ACHN (cell line): ENCODE measurements around the gene RCSD1.

ENCODE experiments used
- DNase-seq: peaks from one replicate; pipeline ENCODE4 v3.0.0-alpha.2; 2015
- in situ Hi-C: cut with HindIII; loops from 2 replicates; pipeline ENCODE4 v1.10.0; 2017; ENCODE audit warnings: low sequenced_read_pairs, low pct_ligation_motif_present, low pct_unique_long_range_greater_than_20kb

Gene RCSD1

DNA sequence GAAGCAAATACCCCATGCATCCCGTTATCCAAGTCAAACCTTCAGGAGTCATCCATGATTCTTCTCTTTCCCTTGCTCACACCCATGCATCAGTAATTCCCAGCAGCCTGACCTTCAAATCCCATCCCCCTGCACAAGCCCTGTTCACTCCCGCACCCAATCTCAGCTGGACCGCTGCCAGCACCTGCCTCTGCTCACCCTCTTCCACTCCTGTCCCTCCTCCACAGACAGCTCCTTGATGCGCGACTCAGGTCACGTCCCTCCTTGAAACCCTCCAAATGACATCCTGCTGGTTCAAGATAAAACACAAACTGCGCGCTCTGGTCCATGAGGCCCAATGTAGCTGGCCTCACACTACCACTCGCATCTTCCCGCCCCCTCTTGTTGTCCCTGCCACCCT is 48.4 kb downstream of the RCSD1 start:
- no peak for DNase-seq
- in situ Hi-C loops = no loop called here

DNA sequence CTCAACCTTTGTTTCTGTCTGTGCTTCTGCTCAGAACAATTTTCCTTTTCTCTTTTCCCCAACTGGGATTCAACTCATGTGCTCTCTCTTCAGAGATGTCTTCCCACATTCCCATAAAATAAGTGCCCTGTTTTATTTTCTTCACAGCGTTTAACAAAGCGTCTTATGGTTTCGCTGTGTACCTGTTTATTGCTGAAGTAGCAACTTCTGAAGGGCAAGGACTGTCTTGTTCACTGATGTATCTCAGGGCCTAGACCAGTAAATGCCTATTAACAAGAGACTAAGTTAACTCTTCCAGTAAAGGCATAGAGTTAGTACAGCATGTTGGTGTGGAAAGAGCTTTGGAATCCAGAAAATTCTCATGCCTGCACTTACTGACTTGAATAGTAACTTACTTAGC is 48.8 kb downstream of the RCSD1 start:
- in situ Hi-C loops = no loop called here
- no peak for DNase-seq

DNA sequence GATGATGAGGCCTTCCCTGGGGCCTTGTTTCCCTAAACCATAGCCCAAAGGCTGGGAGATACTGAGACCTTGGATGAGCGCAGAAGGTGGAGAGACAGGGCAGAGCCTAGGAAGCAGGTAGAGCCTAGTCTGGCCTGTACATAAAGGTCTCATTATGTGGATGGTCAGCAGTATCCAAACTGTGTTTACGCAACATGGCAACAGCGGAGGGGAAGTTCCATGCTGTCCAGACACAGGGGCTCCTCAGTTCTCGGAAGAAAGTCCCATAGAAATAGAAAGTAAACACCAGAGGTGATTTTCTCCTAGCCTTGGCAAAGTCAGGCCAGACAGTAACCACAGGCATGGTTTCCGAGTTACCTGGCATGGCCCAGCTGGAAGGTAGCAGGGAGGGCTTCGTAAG is 49.7 kb downstream of the RCSD1 start:
- in situ Hi-C loops = no loop called here
- no peak for DNase-seq

DNA sequence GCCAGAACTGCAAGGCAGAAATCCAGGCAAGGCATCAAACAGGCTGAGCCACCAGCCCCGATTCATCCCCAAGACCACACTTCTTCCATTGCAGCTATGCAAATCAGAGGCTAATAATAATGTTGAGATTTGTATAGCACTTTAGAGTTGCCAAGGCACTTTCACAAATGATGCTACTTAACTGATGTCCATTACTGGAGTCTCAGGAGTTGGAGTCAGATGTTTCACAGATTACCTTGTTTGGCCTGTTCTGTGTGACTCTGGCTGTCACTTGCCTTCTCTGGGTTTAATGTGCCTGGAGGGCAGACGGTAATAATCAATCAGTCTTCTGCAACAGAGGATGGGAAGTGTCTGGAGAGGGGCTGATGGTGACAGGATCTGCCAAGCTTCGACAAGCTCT is 51.0 kb downstream of the RCSD1 start:
- in situ Hi-C loops = no loop called here
- DNase-seq = no peak

DNA sequence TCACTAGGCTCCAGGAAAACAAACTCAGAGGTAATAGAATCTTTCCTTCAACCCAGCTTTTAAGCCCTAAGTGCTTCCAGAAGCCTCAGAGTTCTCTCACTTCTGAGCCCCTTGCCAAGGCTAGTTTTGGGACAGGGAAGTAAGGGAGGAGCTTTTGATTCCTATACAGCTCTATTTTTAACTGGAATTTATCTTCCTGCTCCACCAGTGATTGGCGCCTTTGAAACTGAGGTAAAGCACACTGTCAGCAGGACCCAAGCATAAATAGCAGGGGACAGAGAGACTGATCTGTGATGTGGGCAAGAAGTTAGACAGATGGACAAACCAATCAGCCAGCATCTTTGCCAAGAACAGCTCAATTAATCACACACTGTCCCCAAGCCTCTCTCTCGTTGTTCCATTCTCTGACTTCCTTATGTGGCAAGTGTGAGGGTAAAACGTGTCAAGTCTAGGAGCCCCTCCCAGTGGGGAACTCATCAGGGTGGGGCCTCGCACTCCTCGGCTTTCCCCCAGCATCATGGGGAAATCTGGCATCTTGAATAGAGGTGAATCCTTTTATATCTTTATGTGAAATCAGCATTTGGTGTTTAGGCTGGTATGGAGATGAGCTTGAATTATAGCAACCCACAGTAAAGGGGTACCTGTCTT is 51.5 kb downstream of the RCSD1 start:
- DNase-seq = no peak
- in situ Hi-C loops = no loop called here

DNA sequence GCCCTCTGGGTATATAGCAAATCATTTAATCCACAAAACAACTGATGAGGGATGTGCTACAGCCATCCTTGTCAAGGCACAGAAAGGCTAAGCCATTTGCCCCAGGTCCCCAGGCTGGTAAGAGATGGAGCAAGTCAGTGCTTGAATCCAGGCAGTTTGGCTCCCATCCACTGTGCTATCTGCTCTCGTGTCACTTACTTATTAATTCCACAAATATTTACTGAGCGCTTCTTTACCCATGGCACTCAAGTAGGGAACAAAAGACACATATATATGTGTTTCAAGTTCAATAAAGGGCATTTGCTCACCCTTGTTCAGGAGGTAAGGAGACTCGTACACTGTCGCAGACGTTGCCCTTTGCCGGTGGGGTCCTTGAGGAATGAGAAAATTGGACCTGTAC is 53.2 kb downstream of the RCSD1 start:
- no peak for DNase-seq
- in situ Hi-C loops = no loop called here

DNA sequence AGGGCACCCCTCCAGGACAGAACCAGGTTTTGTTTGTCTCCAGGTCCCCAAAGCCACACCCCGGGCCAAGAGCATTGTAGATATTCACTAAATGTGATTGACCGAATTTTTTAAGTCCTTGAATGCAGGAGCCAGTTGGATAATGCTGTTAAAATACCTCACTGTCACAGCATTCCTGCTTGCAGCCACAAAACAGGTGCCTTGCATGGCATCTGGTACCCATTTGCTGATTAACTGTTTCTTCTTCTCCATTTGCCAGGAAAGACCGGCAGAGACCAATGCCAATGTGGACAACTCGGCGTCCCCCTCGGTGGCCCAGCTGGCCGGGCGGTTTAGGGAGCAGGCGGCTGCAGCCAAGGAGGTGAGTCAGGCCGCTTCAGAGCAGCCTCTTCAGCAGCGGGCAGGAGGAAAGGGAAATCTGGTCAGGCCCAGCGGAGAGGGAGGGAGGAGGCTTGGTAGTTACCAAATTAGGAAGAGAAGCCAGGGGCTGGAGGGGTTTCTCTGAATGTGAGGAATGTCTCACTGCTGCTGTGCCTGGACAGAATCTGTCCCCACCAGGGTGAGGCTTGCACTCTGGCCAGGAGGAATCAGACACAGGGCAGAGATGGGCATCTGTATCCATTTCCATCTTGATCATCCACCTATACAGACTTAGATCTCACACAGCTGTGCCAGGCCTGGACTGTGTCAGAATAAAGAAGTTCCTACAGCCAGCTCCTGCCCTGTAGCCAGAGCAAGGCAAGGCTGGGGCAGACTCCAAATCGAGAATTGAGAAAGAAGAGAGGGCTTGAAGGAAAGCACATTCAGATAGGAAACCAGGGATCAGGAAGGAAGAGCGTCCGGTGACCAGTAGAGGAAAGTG is 53.8 kb downstream of the RCSD1 start:
- in situ Hi-C loops = no loop called here
- DNase-seq = no peak

DNA sequence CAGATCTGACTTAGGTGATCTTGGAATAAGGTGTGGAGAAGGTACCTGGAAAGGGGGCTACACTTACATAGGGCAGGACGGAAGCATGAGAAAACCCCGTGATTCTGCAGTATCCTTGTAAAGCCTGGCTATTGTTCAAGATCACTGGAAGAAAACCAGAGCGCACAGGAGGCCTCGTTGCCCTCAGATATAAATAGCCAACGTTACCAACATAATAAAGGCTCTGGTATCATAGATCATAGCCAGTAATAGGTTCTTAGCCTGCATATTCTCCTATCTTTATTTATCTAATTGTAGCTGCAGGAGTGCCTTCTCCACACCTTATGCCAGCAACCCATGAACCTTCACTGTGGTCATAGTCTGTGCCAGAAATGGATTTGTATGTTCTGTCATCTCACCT is 55.8 kb downstream of the RCSD1 start:
- DNase-seq = no peak
- in situ Hi-C loops = no loop called here

DNA sequence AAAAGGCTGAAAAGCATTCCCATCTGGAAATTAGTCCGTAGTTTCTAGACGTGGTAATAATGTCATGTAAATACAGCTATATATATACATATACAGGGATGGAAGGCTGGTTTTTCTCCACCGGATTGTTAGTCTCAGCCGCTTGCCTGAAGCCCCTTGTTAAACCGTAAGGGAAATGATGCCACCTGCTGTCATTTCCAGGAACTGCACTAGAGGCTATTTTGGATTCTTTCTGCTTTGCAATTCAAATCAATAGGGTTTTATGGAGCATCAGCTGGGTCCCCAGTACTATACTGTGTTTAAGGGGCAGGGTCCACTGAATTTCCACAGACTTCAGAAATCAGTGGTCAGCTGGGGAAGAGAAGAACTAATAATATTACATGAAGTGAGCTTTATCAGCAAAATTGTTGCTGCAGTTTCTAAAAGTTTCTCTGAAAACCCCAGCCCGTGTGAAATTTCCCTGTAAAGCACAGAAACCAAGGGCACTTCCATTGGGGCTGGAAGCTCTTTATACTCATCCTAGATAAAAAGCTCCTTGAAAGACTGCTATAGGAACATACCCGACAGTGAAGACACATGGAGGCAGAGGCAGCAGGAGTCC is 58.0 kb downstream of the RCSD1 start:
- DNase-seq = peak; percentile 76
- in situ Hi-C loops = no loop called here

DNA sequence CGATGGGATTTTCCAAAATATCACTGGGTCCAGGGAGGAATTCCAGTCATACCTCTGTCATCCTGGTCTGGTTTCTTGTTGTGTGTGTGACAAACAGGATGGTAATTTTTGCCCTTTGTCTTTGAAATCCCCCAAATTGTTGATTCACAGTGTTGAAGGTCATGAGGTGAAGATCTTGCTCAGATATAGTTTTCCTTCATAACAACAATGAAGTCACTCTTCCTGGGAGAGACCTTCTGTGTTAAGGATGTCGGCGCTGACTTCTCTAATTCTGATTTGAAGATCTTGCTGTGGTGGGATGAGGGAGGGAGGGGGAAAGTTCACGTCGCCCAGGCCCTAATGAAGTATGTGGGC is 59.5 kb downstream of the RCSD1 start:
- no peak for DNase-seq
- in situ Hi-C loops = no loop called here

DNA sequence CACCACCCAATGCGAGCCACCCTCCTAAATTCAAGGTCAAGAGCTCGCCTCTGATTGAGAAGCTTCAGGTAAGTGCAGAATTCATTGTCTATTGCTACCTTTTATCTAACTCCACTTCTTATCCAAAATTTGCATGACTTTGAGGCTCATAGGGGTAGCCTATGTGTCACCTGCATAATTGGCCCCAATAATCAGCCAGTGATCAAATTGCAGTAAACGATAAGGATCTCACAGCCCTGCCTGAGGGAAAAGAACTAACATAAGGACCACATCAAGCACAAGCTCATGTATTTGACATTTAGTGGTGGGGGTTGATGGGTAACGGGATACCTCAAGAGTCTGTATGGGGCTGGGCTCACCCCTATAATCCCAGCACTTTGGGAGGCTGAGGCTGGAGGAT is 60.0 kb downstream of the RCSD1 start:
- in situ Hi-C loops = no loop called here
- DNase-seq = no peak

DNA sequence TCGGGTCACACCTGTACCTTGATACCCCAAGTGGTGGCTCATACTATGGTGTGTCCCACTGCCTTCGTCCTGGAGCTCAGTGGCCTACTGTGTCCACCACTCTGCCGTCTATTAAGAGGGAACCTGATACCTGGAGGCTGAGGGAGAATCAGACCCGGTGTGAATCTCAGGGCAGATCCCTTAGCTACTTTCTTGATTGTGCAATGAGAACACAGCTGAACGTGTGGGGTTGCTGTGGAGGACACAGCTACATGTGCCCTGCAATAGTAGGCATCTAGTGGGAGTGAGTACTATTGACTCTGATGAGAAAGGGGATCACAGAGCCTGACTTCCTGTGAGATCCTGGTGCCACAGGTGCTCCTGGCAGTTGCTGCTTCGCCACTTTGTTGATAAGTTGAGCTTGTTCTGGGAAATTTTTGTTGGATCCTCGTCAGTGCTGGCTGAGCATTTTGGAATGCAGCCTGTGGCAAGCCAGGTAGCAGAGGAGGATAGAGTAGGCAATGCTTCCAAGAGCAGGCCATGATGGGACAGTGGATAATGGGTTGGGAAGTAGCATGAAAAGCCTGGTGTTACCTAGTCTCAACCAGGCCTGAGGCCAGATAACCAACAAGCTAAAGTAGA is 63.5 kb downstream of the RCSD1 start:
- no peak for DNase-seq
- in situ Hi-C loops = no loop called here

DNA sequence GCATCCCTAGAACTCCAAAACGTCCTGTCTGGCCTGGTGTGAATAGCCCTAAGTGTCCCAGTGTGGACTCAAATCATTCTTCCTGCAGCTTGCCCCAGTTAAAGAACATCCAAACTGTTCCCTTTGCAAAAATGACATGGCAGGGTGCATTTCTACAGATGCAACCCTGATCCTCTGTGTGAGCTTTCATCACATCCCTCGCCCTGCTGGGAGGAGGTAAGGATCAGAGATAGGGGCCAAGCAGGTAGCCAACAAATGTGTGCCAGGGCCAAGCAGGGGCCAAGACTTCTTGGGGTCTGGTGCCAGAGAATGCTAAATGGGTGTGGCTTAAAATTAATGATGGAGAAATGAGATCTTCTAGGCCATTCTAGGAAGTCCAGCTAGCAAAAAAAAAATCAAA is 64.7 kb downstream of the RCSD1 start:
- in situ Hi-C loops = no loop called here
- DNase-seq = no peak

DNA sequence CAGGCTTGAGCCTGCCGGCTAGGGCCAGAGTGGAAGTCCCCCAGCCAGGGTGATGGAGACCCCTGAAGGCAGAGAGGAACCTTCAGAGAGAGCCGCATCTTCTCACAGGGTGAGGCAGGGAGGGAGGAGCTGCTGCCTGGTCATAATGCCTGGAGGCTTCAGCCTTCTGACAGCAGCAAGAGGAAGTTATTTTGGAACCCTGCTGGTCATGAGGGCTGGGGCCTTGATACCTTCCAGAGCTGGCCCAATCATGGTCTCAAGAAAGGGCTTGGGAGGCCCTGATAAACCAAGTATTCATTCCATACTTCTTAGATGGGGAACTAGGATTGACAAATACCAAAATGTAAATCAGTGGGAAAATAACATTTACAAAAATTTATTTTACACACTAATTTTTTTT is 65.1 kb downstream of the RCSD1 start:
- no peak for DNase-seq
- in situ Hi-C loops = no loop called here

DNA sequence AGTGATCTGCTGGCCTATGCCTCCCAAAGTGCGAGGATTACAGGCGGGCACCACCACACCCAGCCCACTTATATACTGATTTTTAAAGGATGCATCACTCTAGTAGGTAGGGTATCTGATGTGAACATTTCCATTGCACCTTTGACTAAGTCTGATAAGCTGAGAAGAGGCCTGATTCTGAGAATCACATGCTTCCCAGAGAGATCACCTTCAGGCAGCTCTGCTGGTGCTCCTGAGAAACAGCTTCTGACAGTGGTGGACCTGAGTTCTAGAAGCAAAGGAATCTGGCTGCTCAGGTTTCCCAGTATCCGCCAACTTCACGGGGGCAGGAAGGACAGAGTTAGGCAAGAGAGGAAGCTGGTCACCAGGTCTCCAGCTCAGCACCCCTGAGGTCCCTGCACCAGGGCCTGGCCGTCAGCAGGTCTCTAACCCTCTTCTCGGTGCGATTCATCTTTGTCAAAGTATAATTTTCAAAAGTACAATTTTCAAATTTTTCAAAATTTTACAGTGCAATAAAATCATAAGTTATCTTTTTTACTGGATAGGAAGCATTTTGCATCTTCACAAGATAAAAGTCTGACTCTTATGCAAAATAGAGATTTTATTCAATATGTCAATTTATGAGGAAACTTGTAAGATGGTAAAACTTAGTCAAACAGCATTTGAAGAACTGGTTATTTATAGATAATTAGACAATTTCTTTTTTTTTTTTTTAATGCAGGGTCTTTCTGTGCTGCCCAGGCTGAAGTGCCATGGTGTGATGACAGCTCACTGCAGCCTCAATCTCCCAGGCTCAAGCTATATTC is 65.9 kb downstream of the RCSD1 start:
- in situ Hi-C loops = no loop called here

DNA sequence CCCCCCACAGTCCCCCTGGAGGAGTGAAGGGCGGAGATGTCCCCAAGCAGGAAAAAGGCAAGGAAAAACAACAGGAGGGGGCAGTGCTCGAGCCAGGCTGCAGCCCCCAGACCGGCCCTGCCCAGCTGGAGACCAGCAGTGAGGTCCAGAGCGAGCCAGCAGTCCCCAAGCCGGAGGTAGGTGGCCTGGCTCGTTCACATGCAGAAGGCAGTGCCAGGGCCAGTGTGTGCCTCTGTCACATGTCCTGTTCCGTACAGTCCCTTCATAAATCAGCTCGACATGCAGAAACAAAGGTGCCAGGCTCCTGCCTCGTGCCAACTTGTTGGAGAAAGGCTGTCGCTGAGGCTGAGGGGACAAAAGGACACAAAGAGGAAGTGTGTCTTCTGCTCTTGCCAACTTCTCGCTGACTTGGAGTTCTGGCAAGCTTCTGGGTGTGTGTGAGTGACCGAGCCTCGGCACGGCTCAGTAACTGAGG is 67.7 kb downstream of the RCSD1 start:
- in situ Hi-C loops = no loop called here
- DNase-seq = no peak

More for the DNA sequence above, 65.9 kb downstream of the RCSD1 start:
- no peak for DNase-seq

DNA sequence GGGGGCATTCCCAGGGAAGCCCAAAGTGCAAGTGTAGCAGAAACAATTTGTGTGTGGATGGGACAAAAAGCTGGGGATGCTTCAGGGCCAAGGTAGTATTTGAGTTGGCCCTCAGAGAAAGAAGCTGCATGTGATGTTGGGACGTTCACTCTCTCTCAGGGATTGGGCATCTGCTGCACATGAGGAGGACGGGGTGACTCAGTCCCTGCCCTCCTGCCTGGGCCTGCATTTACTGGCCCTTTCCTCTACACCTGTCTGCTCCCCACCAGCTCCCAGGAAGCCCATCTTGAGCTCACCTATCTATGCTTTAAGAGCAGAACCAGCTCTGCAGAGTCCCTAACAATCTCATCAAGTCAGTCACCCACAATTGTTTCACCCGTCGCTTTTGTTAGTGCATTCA is 68.3 kb downstream of the RCSD1 start:
- in situ Hi-C loops = no loop called here

DNA sequence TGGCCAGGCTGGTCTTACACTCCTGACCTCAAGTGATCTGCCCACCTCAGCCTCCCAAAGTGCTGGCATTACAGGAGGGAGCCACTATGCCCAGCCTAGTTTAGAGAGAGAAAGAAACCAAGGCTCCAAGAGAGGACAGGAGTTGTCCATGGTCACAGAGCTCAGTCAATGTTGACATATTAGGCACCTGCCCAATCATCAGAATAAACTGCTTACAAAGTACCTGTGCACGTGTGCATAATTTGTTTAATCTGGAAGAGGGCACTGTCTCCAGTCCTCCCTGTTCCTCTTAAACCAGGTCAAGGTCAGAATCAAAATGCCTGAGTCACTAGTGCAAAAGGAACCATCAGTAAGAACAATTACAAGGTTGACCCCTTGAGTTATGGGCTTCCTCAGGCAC is 71.5 kb downstream of the RCSD1 start:
- DNase-seq = no peak
- in situ Hi-C loops = no loop called here

More for the DNA sequence above, 68.3 kb downstream of the RCSD1 start:
- DNase-seq = no peak

DNA sequence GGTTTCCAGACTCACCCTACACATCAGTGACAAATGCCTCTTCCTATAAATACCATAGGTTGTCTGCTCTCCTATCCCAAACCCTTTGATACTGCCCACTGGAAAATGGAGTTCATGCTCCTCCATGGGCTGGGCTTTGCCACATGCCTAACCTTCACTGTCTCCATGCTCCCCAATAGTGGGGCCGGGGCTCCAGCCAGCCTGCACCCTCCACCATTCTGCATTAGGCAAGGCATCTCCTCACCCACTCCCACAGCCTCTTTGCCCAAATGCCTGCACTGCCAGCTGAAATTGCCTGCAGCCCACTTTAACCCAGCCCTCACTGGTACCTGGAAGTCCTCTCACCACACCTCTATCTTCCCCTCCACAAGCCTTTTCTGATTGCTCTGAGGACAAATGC is 73.5 kb downstream of the RCSD1 start:
- no peak for DNase-seq

More for the DNA sequence above, 73.5 kb downstream of the RCSD1 start:
- in situ Hi-C loops = no loop called here
